Upper lobe of right lung (tissue), 1 donor: Measurements from ENCODE around the gene CRX. TPM values are rescaled to one million over a fixed set of nuclear protein-coding genes. Genes with fewer than 3 reads are reported as not detected.
A peak's percentile ranks its signal among the peaks of the same experiment; 100 is the strongest.
"Not testable (repeated sequence)": the region's sequence is repeated elsewhere in the genome, so short reads cannot be mapped to it uniquely, and the experiment has no call there.

Experiments
- ATAC-seq: fragments of 200-7000 bp; cut with Tn5 transposase; one replicate; pipeline ENCODE4 v1.9.1; 2020; ENCODE audit warnings: mild to moderate bottlenecking, moderate library complexity
- DNase-seq: peaks from one replicate; pipeline ENCODE4 v3.0.0-alpha.2; 2020
- H3K27ac ChIP-seq: fragments of 200-600 bp; one replicate; pipeline ENCODE4 v1.8.0; 2022
- H3K27me3 ChIP-seq: fragments of 200-600 bp; one replicate; pipeline ENCODE4 v1.8.0; 2022; ENCODE audit warnings: mild to moderate bottlenecking
- H3K36me3 ChIP-seq: fragments of 200-600 bp; one replicate; pipeline ENCODE4 v1.8.0; 2022
- H3K4me1 ChIP-seq: fragments of 200-600 bp; one replicate; pipeline ENCODE4 v1.8.0; 2022
- H3K4me3 ChIP-seq: fragments of 200-600 bp; one replicate; pipeline ENCODE4 v1.8.0; 2022; ENCODE audit warnings: mild to moderate bottlenecking
- H3K9me3 ChIP-seq: fragments of 200-600 bp; one replicate; pipeline ENCODE4 v1.8.0; 2022
- CTCF ChIP-seq: fragments of 200-600 bp; IDR thresholded peaks from one replicate; pipeline ENCODE4 v1.8.0; 2022; ENCODE audit warnings: antibody characterized with exemption
- intact Hi-C: fragments of 100-400 bp; cut with DNase I; formaldehyde crosslinking; loops from one replicate; pipeline ENCODE4 v1.11.0; 2022
- total RNA-seq: library from RNA; stranded (reverse); fragmentation: NEBNext Ultra II Directional; extraction: Animal tissue kit (Norgen Biotek cat#: 25700); gene quantifications from one replicate; pipeline ENCODE4 v1.2.1, GENCODE V29; 2021
- donor health status: DM: no; HTN: yes; CAD: no; lungs with severe emphysema.

CRX gene
- total RNA-seq, 1 donor from 2014 or later = not detected

GRCh38 chr19:47806435-47806834, 15.3 kb upstream of the CRX start:
- ATAC-seq = no peak
- no peaks in the 10 kb centered on the region for H3K27me3 ChIP-seq

DNA sequence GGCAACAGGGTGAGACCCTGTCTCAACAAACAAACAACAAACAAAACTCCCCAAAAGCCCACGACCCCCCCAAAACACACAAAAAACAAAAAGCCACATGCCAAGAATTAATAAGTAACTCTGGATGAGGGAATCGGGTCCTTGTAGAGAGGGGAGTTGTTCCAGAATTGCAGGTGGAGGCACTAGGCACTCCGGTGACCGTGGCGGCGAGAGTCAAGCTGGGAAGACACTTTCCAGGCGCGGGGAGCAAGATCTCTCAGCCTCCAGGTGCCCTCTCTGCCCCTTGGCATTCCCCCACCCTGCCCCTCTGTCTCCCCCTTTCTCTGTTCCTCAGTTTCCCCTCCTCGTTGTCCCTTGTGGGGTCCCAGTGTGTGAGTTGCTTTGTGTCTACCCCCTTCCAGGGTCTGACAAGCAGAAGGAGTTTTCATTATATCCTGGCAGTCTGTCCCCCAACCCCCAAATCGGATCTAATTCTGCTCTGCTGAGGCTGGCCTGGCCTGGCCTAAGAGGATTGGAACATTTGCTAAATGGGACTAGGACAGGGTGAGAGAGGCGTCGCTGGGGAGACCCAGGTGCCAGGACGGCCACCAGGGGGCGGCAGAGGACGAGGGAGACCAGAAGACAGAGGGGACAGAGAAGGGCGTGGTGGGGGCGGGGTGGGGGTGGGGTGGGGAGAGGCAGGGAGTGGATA, 8.3 kb upstream of the CRX start:
- Histone ChIP-seq H3K4me1 (no peaks in the 10 kb centered on the region), H3K4me3 (no peak overlapping the region), H3K27ac (no peak overlapping the region), H3K9me3 (no peaks in the 10 kb centered on the region), H3K36me3 (no peaks in the 10 kb centered on the region), H3K27me3 (peaks cover under 1% of the 10 kb centered on the region)
- intact Hi-C loops = no loop called here
- DNase-seq = peak; percentile 89
- ATAC-seq = peak; percentile 95
- TF ChIP-seq CTCF = peak; percentile 57

More at GRCh38 chr19:47806435-47806834, 15.3 kb upstream of the CRX start:
- H3K9me3 ChIP-seq = no peaks in the 10 kb centered on the region
- no peaks in the 10 kb centered on the region for H3K4me1 ChIP-seq
- H3K4me3 ChIP-seq = no peak overlapping the region
- TF ChIP-seq CTCF = no peak
- H3K27ac ChIP-seq = no peak overlapping the region
- no peak for DNase-seq
- H3K36me3 ChIP-seq = no peaks in the 10 kb centered on the region
- intact Hi-C loops = no loop called here

GRCh38 chr19:47813995-47814328, 7.8 kb upstream of the CRX start:
- no peak for TF ChIP-seq CTCF
- intact Hi-C loops = no loop called here
- ATAC-seq (no peak), DNase-seq (no peak)
- no peaks in the 10 kb centered on the region for H3K9me3 ChIP-seq
- H3K4me3 ChIP-seq = no peak overlapping the region
- peaks cover 5% of the 10 kb centered on the region for H3K27me3 ChIP-seq
- no peaks in the 10 kb centered on the region for H3K4me1 ChIP-seq
- no peak overlapping the region for H3K27ac ChIP-seq
- no peaks in the 10 kb centered on the region for H3K36me3 ChIP-seq

- H3K36me3 ChIP-seq, H3K4me3 ChIP-seq, DNase-seq, ATAC-seq, H3K27ac ChIP-seq, intact Hi-C loops, H3K4me1 ChIP-seq, H3K9me3 ChIP-seq: not testable (repeated sequence)
- H3K27me3 ChIP-seq = peaks cover 18% of the 10 kb centered on the region
Observed at GRCh38 chr19:47816270-47816669, 5.5 kb upstream of the CRX start.

DNA sequence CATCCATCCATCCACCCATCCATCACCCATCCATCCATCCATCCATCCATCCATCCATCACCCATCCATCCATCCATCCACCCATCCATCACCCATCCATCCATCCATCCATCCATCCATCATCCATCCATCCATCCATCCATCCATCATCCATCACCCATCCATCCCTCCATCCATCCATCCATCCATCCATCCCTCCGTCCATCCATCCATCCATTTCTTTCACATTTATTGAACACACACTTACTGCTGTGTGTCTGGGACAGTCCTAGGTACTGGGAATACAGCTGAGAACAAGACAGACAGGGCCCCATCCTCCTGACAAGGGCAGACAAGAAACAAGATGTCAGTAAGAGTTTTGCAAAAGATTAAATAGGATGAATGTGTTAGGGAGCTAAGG, 3.5 kb upstream of the CRX start:
- intact Hi-C loops, H3K4me1 ChIP-seq, DNase-seq, ATAC-seq, H3K36me3 ChIP-seq, H3K27ac ChIP-seq, H3K4me3 ChIP-seq, H3K9me3 ChIP-seq: not testable (repeated sequence)
- peaks cover 25% of the 10 kb centered on the region for H3K27me3 ChIP-seq

- Histone ChIP-seq H3K36me3 (no peaks in the 10 kb centered on the region), H3K4me1 (no peaks in the 10 kb centered on the region), H3K27ac (no peak overlapping the region), H3K27me3 (peaks cover 25% of the 10 kb centered on the region), H3K9me3 (no peaks in the 10 kb centered on the region), H3K4me3 (no peak overlapping the region)
- intact Hi-C loops = no loop called here
- no peak for DNase-seq
- TF ChIP-seq CTCF = no peak
- ATAC-seq = no peak
Observed at GRCh38 chr19:47819858-47820257, 1.9 kb upstream of the CRX start.

DNA sequence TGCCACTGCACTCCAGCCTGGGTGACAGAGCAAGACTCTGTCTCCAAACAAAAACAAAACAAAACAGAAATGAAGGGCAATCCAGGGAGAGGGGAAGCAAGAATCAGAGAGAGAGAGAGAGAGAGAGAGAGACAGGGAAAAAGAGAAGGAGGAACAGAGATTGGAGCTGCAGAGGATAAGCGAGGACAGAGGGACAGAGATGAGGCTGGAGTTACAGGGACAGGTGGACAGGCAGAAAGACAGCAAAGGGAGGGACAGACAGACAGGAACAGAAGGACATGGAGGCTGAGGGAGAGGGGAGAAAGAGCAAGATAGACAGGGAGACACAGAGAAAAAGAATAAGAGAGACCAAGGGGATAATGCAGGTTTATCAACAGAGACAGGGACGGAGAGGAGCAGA, 1.3 kb upstream of the CRX start:
- Histone ChIP-seq H3K27me3 (peaks cover 25% of the 10 kb centered on the region), H3K4me1 (no peaks in the 10 kb centered on the region), H3K4me3 (no peak overlapping the region), H3K27ac (no peak overlapping the region), H3K36me3 (no peaks in the 10 kb centered on the region), H3K9me3 (no peaks in the 10 kb centered on the region)
- DNase-seq (no peak), ATAC-seq (no peak)
- intact Hi-C loops = no loop called here
- TF ChIP-seq CTCF = no peak
